GM19468 (cell line): ENCODE data around the gene CLK3.

Source experiments
- ATAC-seq: cut with Tn5 transposase; IDR thresholded peaks from one replicate; pipeline ENCODE4 v1.9.1; 2021; ENCODE audit warnings: mild to moderate bottlenecking, moderate library complexity, moderate number of reproducible peaks; ENCODE audit not compliant: unreplicated experiment; ENCODE audit errors: extremely low read depth

The CLK3 gene

GRCh38 chr15:74667975-74668374 is 52.3 kb downstream of the CLK3 start:
- no peak for ATAC-seq

GRCh38 chr15:74669627-74670026 is 54.0 kb downstream of the CLK3 start:
- no peak for ATAC-seq

- ATAC-seq, result no peak
Measured at GRCh38 chr15:74674161-74674560, 58.5 kb downstream of the CLK3 start.

GRCh38 chr15:74676801-74677200 is 61.2 kb downstream of the CLK3 start:
- ATAC-seq, result no peak
